ENCODE data around the gene KCMF1.

DNA sequence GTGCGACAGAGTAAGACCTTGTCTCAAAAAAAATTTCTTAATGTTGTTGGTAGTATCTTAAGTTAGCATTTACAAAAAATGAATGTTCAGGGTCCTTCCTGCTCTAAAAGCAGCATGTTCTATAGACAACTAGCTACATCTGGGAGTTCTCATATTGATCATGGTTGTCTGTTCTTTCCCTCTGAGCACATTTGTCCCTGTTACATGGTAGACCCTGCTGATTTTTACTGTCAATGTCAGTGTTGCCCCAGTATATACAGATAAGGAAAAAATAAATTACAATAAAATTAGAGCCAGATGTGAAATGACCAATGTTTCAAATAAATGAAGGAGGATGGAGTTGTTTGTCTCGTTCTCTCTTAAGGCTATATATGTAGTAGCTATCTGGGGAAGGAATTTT lies 63.2 kb downstream of the KCMF1 start:
- no peak for TF ChIP-seq ZBTB40 (IDR thresholded peaks at IDR 0.05; ENCODE audit: borderline replicate concordance)
- no peak for TF ChIP-seq NFXL1 (IDR thresholded peaks at IDR 0.05; ENCODE audit: borderline replicate concordance)
- TF ChIP-seq ATF7 (IDR thresholded peaks at IDR 0.05; ENCODE audit: low read depth), result no peak
- TF ChIP-seq CTCF (IDR thresholded peaks at IDR 0.05 in 2 of 3, conservative IDR thresholded peaks at IDR 0.05 in 1 of 3; ENCODE audit: control insufficient read depth in 2 of 3, extremely low read depth in 1 of 3, insufficient read depth in 1 of 3, low read depth in 3 of 3, low read length in 3 of 3), result no peak
- TF ChIP-seq POLR2AphosphoS5 (IDR thresholded peaks at IDR 0.05; ENCODE audit: low read length), result no peak
- no peak for TF ChIP-seq POLR2A (IDR thresholded peaks at IDR 0.05; ENCODE audit: low read depth, low read length)
- no peak for TF ChIP-seq JUND (IDR thresholded peaks at IDR 0.05; ENCODE audit: low read depth, low read length)
- TF ChIP-seq TCF7 (IDR thresholded peaks at IDR 0.05; ENCODE audit: borderline replicate concordance), result no peak
- TF ChIP-seq CREM (IDR thresholded peaks at IDR 0.05; ENCODE audit: low read depth), result no peak
- TF ChIP-seq ZNF24 (IDR thresholded peaks at IDR 0.05), result no peak
- TF ChIP-seq CHD1 (IDR thresholded peaks at IDR 0.05; ENCODE audit: low read depth, low read length), result no peak
